Mesenteric fat pad (tissue), 1 donor: ENCODE measurements around the gene SLC4A5. TPM values are rescaled to one million over a fixed set of nuclear protein-coding genes. Genes with fewer than 3 reads are reported as not detected.

Experiments
- DNase-seq: peaks from one replicate; pipeline ENCODE4 v3.0.0-alpha.2; 2020; ENCODE audit warnings: low spot score
- long read RNA-seq: library from polyadenylated mRNA; unstranded; transcript quantifications from one replicate; pipeline ENCODE4 v2.0.0, GENCODE V29; 2020
- total RNA-seq: library from RNA; stranded (reverse); fragmentation: NEBNext Ultra II Directional; extraction: Animal tissue kit (Norgen Biotek cat#: 25700); gene quantifications from one replicate; pipeline ENCODE4 v1.2.1, GENCODE V29; 2021
- donor health status: DM: yes; HTN: yes; CAD: no.

Gene SLC4A5, protein sequence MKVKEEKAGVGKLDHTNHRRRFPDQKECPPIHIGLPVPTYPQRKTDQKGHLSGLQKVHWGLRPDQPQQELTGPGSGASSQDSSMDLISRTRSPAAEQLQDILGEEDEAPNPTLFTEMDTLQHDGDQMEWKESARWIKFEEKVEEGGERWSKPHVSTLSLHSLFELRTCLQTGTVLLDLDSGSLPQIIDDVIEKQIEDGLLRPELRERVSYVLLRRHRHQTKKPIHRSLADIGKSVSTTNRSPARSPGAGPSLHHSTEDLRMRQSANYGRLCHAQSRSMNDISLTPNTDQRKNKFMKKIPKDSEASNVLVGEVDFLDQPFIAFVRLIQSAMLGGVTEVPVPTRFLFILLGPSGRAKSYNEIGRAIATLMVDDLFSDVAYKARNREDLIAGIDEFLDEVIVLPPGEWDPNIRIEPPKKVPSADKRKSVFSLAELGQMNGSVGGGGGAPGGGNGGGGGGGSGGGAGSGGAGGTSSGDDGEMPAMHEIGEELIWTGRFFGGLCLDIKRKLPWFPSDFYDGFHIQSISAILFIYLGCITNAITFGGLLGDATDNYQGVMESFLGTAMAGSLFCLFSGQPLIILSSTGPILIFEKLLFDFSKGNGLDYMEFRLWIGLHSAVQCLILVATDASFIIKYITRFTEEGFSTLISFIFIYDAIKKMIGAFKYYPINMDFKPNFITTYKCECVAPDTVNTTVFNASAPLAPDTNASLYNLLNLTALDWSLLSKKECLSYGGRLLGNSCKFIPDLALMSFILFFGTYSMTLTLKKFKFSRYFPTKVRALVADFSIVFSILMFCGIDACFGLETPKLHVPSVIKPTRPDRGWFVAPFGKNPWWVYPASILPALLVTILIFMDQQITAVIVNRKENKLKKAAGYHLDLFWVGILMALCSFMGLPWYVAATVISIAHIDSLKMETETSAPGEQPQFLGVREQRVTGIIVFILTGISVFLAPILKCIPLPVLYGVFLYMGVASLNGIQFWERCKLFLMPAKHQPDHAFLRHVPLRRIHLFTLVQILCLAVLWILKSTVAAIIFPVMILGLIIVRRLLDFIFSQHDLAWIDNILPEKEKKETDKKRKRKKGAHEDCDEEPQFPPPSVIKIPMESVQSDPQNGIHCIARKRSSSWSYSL
- 2.0 TPM for total RNA-seq
- long read RNA-seq, partial matches to known transcripts, result 0 of 1 reads
- long read RNA-seq, other reads (novel, unspliced or antisense), result 1 of 1 reads

DNA sequence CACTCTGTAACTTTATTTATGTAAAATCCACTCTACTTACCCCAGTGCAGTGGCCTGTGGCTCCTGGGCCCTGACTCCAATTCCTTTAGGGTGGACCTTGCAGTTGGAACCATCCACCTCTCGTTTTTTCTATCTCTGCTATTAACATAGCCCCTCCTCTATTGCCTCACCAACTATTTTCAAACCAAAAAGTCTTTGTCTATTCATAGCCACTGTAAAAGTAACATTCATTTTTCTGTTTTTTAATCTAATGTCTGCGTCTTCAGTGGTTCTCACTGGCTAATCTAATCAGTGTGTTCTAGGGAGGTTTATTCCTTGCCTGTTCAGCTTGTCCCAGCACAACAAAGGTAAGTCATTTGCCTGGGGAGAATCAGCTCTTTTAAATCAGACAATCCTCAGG, at the start of gene SLC4A5:
SLC4A5 (minus strand) TSS at position 101 of the 400 bp plus-strand sequence. CDS start 28,393 bp downstream, outside the sequence.
- no peak for DNase-seq

- DNase-seq, result no peak
Measured at GRCh38 chr2:74392449-74392743, 49.2 kb upstream of the SLC4A5 start.

- DNase-seq, result peak; percentile 97
Measured at GRCh38 chr2:74391580-74392448, 48.6 kb upstream of the SLC4A5 start.

DNA sequence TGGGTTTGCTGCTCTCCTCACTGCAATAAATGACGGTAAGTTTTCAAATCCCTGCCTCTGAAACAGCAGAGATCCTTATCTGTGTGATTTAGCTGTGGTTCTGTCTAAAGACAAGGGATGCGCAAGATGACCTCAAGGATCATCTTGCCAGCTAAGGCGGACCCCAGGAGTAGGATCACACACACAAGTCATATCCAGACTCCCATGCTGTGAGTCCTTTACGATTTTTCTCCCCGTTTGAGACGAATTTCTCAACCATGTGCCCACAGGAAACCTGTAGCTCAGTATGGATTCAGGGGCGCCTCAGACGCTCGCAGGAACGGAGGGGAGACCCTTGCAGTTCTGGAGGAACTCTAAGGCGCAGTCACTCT, 48.0 kb upstream of the SLC4A5 start:
- DNase-seq, result no peak

DNA sequence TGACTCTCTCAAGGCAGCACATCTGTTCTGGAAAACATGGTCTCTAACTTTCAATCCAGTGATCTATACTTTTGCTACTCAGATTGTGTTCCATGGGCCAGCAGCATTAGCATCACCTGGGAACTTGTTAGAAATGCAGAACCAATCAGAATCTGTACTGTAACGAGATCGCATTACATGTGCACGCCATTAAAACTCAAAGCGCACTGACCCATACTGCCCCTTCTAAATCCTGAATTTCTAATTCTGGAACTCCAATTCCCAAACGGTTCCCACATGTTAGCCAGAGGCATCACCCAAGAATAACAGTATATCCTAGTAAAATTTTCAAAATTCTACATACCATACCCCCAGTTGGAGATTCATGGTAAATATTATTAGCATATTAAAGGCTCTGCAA, 47.4 kb upstream of the SLC4A5 start:
- DNase-seq, result no peak

DNA sequence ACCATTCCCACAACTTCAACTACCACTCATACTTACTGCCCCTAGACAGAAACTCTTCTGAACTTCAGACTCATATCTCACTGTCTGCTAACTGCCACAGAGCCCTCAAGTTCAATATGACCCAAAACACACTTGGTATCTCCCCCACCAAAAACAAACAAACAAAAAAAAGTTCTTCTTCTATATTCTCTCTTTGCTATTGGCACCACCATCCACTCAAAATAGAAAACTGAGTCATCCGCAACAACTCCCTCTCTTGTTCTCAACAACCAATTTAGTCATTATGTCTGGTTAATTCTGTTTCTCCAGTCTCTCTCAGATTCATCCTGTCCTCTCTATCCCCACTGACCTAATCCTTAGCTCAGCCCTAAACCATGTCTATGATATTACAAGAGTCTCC, 44.1 kb upstream of the SLC4A5 start:
- no peak for DNase-seq

GRCh38 chr2:74385396-74385795, 42.2 kb upstream of the SLC4A5 start:
- no peak for DNase-seq

- no peak for DNase-seq
Measured at GRCh38 chr2:74384051-74384450, 40.8 kb upstream of the SLC4A5 start.

DNA sequence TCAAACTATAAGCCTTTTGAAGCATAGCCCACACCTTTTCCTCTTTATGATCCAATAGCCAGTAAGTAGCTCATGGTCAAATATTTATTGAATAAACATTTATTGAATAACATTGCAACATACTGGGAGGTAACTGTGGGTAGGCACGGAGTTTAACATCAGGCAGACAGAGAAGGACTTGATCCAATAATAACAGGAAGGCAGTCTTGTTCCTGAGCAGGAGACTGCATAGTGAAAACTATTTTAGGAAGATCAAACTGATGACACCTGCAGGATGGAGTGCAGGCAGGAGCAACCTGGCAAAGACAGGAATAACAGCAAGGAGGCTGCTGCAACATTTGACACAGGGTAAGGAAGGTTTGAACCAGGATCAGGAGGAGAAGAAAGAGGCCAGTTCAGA, 40.0 kb upstream of the SLC4A5 start:
- DNase-seq, result no peak

- DNase-seq, result no peak
Measured at GRCh38 chr2:74381751-74382150, 38.5 kb upstream of the SLC4A5 start.

DNA sequence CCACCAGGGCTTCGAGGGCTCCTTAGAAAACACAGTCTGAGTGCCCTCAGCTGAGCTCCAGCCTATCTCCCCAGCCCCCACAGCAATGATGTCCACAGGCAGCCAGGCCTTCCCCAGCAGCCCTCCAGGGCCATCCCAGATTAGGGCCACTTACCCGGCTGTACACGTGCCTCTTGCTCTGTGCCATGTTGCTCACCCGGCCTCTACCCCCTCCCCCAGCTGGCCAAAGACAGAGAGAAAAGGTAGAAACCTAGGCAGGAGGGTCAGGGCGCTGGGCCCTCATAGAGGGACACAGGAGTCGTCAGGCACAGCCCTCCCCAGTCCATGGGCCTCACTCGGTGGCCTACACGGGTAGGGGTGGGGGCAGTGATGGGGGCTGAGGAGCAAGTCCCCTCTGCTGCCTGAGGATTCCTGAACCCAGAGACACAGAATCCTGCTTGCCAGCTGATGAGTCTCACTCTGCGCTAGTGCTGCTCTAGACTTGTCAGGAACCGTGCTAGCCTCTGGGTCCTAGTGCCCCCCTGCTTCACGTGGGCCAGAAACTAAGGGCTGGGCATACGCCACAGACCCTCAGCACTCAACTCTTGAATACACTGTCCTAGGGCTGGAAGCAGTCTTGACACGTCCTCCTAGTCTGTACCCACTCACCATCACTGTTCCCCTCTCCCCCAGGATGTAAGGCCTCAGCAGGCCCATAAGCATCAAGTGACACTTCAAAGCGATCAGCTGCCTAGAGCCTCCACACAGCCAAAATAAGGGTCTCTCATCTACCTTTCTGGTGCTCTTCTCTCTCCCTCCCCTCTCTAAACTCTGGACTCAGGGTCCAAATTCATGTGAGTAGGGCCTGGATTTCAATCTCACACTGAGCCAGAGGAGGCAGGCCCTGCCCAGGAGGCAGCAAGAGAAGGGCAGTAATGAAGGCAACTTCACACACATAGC, 36.9 kb upstream of the SLC4A5 start, which contains the start of gene DCTN1:
DCTN1 (minus strand) TSS at position 461 of the 939 bp plus-strand sequence; CDS start at position 187, 274 bp downstream.
- DNase-seq, result no peak

DNA sequence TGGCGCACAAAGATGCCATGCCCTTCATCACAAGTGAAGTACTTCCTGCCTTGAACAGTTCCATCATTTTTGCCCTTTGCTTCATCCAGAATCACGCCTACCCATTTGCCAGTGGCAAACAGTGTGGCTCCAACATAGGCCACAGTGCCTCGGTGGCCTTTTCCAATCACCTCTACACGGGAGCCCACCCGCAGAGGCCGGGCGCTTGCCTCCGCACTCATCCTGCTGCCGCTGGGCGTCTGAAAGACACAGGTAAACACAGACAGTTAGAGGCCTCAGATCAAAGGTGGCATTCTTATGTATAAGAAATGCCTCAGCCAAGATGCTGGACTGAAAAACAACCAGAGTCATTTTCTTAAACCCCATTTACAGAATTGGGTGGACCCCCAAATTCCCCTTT, 34.8 kb upstream of the SLC4A5 start:
- DNase-seq, result no peak

DNA sequence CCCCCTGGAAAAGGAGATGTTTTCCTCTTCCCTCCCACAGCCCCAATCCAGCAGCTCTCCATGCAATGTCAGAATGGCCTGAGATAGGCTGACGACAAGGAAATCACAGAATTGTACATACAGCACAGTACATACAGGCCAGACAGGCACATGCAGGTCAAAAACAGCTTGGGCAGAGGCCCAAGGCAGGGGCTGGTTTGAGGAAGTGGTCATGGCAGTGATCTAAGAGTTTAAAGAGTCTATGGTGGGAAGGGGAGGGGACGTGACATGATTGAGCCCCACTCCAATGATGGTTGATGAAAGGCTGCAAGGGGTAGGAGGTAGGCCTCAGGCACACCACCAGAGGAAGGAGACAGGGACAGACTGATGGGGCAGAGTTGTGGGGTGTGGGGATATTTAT, 32.6 kb upstream of the SLC4A5 start:
- no peak for DNase-seq

GRCh38 chr2:74374509-74375205, 31.4 kb upstream of the SLC4A5 start:
- DNase-seq, result no peak

- no peak for DNase-seq
Measured at GRCh38 chr2:74373985-74374384, 30.8 kb upstream of the SLC4A5 start.

DNA sequence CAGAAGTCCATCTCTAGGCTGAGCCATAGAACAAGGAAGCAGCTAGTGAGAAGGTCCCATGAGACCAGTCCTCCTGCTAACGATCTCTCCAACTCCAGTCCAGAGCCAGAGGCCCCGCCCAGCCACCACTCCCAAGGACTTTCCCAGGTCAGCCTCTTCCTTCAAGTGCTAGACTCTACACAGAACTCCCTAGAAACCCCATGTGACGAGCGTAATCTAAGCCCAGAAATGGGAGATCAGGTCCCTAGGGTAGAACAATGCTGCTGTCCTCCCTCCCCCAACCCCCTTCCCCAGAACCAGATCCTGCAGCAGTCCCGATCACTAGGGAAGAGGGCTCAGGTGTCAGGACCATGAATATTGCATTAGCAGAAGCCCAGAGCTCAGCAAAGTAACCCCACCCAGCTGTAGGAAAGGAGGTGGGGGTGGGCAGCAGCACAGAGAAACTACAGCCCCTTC, 30.0 kb upstream of the SLC4A5 start:
- DNase-seq, result no peak

- no peak for DNase-seq
Measured at GRCh38 chr2:74372674-74373073, 29.5 kb upstream of the SLC4A5 start.

DNA sequence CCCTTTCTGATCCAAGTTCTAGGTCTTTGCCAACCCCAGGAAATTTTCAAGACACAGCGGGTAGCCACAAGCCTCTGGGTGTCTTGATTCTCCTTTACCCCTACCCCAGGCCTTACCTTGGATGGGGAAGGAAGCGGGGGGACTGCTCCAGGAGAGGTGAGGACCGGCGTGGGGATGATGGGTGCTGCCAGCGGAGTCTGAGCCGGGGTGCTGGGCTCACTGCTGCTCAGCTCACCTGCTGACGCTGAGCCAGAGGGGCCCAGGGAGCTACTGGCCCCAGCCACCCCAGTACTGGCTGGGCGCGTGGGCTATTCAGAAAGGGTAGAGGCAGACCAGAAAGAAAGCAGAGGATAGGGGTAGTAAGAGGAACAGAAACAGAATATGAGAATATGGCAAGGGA, 28.2 kb upstream of the SLC4A5 start:
- no peak for DNase-seq

- peak; percentile 53 for DNase-seq
Measured at GRCh38 chr2:74369976-74370375, 26.8 kb upstream of the SLC4A5 start.
